ENCODE data around the gene TNFSF13B. TPM values are rescaled to one million over a fixed set of nuclear protein-coding genes. Genes with fewer than 3 reads are reported as not detected.

Gene TNFSF13B
- total RNA-seq, 4 donors from 2014 or later = 7.9 to 32.2 (median 12.0) TPM

DNA sequence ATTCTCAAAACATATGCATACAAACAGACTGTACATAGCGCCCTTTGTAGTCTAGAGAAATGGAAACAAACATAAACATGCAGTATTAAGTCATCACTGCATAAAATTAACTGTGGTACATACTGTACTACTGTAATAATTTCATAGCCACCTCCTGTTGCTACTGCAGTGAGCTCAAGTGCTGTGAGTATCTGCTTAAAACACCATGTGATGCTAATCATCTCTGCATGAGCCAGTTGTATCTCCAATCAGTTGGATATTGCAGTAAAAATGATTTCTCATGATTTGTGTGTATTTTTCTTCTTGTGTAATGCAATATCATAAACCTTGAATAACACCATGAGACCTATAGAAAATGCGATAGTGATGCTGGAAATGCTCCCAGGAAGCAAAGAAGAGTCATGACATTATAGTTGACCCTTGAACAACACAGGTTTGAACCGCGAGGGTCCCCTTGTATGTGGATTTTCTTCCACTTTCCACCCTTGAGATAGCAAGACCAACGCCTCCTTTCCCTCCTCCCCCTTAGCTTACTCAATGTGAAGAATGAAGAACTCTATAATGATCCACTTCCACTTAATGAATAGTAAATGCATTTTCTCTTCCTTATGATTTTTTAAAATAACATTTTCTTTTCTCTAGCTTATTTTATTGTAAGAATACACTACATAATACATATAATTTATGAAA is 4.1 kb downstream of the TNFSF13B start:
- Histone ChIP-seq H3K4me1 (peaks cover 0 to 9% (median 0%) of the 10 kb centered on the region in 4 donors), H3K9me3 (no peaks in the 10 kb centered on the region), H3K27ac (peak overlapping the region in 1 of 4 donors; percentile 26), H3K36me3 (no peaks in the 10 kb centered on the region), H3K27me3 (no peaks in the 10 kb centered on the region), H3K4me3 (no peak overlapping the region)
- no peak for TF ChIP-seq CTCF (IDR thresholded peaks at IDR 0.05)
- no peak for DNase-seq

DNA sequence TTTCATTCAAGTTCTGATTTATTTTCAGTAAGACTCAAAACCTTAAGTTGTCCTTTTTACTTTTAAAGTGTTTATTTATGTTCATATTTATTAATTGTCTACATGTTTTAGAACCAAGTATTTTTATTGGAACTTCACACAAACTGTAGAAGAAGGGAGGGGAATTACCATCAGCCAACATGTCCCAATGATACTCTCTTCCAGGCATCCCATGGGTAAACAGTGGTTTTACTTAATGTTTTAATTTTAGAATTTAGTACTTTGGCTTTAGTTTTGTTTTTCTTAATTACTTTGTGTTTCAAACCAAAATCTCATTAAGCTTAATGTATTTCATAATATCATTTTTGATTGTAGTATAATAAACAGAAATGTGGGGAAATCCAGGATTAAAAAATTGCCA is 5.2 kb downstream of the TNFSF13B start:
- DNase-seq = no peak
- no peak overlapping the region for H3K27ac ChIP-seq

DNA sequence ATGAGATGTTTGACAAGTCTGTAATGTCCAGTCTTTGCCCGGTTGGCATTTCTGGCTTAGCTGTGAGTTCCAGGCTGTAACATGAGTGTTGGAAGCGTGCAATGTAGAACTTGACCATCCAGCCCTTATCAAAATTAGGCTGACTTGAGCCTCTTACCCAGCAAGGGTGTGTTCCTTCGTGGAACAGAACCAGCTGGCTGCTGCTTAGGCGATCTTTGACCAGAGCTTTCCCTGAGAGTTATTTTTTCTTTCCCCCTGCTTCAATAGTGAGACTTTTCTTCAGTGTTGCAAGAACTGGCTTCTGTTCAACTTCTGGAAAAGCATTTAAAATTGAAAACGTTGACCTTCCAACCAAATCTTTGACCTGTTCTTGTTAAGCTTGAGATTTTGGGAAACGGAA is 6.5 kb downstream of the TNFSF13B start:
- H3K4me3 ChIP-seq = no peak overlapping the region
- TF ChIP-seq CTCF (IDR thresholded peaks at IDR 0.05) (no peak), POLR2A (IDR thresholded peaks at IDR 0.05) (no peak)
- no peak overlapping the region for H3K27ac ChIP-seq
- no peak for DNase-seq
- no peaks in the 10 kb centered on the region for H3K27me3 ChIP-seq
- H3K9me3 ChIP-seq = no peaks in the 10 kb centered on the region
- no peaks in the 10 kb centered on the region for H3K4me1 ChIP-seq
- H3K36me3 ChIP-seq = no peaks in the 10 kb centered on the region

More for the DNA sequence above, 5.2 kb downstream of the TNFSF13B start:
- TF ChIP-seq POLR2A (IDR thresholded peaks at IDR 0.05) (no peak), CTCF (IDR thresholded peaks at IDR 0.05) (no peak)
- Histone ChIP-seq H3K36me3 (no peaks in the 10 kb centered on the region), H3K4me3 (no peak overlapping the region), H3K9me3 (no peaks in the 10 kb centered on the region), H3K4me1 (peaks cover 0 to 5% (median 0%) of the 10 kb centered on the region in 4 donors), H3K27me3 (no peaks in the 10 kb centered on the region)

DNA sequence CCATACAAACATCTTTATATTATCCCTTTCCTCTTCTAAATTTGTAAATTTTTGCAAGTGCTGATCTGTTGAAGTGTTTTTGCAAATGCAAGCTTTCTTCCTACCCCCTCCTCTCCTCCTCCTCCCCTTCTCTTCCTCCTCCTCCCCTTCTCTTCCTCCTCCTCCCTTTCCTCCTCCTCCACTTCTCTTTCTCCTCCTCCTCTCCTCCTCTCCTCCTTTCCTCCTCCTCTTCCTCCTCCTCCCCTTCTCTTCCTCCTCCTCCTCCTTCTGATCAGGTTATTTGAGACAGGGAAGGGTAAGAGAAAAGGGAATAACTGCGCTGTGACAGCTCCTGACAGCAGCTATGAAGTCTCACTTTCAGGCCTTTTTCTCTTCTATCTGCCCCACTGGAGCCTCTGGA is 8.9 kb downstream of the TNFSF13B start:
- H3K36me3 ChIP-seq = no peaks in the 10 kb centered on the region
- H3K27me3 ChIP-seq = no peaks in the 10 kb centered on the region
- no peak overlapping the region for H3K4me3 ChIP-seq
- no peak for DNase-seq
- no peak overlapping the region for H3K27ac ChIP-seq
- no peak for TF ChIP-seq CTCF (IDR thresholded peaks at IDR 0.05)
- H3K4me1 ChIP-seq = no peaks in the 10 kb centered on the region
- no peaks in the 10 kb centered on the region for H3K9me3 ChIP-seq

GRCh38 chr13:108281901-108282300 is 12.4 kb downstream of the TNFSF13B start:
- Histone ChIP-seq H3K9me3 (no peaks in the 10 kb centered on the region), H3K4me1 (no peaks in the 10 kb centered on the region), H3K4me3 (no peak overlapping the region), H3K36me3 (no peaks in the 10 kb centered on the region), H3K27me3 (no peaks in the 10 kb centered on the region), H3K27ac (no peak overlapping the region)
- TF ChIP-seq CTCF (IDR thresholded peaks at IDR 0.05) (no peak), POLR2A (IDR thresholded peaks at IDR 0.05) (no peak)
- DNase-seq = no peak

DNA sequence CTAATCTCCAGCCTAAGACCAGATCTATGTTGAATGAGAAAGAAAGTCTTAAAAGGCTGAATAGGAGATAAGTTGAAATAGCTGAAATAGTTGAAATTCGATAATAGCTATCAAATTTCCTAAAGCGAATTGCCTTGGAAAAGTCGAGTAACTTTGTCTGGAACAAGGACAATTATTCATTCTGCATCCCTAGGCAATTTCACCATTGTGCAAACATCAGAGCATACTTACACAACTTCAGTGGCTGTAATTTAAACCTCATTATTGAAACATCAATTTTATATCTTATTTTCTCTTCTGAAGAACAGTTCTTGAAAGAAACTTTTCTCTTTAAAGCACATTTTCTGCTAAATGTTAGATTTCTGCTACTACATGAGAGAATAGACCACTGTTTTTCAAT is 13.6 kb downstream of the TNFSF13B start:
- Histone ChIP-seq H3K4me3 (no peak overlapping the region), H3K36me3 (no peaks in the 10 kb centered on the region), H3K9me3 (no peaks in the 10 kb centered on the region), H3K27me3 (no peaks in the 10 kb centered on the region), H3K27ac (no peak overlapping the region), H3K4me1 (no peaks in the 10 kb centered on the region)
- DNase-seq = no peak
- TF ChIP-seq CTCF (IDR thresholded peaks at IDR 0.05) (no peak), POLR2A (IDR thresholded peaks at IDR 0.05) (no peak)

Data from Peyer's patch (tissue), 4 donors.